Measurements from ENCODE around the gene BANF1. TPM values are rescaled to one million over a fixed set of nuclear protein-coding genes. Genes with fewer than 3 reads are reported as not detected.

BANF1 gene
- total and polyA plus RNA-seq, 10 of the 15 experiments (the other 5 are each of a cell fraction or from before 2014, with no cell fraction given), result 99.0 to 574 (median 297) TPM

- TF ChIP-seq E2F8 (IDR thresholded peaks at IDR 0.05; ENCODE audit: low read depth, partially characterized antibody) (no peak), ZNF217 (IDR thresholded peaks at IDR 0.05) (no peak)
Measured at GRCh38 chr11:65992056-65992455, 10.2 kb upstream of the BANF1 start (continued).

- peaks cover 17 to 25% of the 10 kb centered on the region in 2 experiments for H3K36me3 ChIP-seq (ENCODE audit: control insufficient read depth in 2 of 2, insufficient read depth in 2 of 2, low read length in 1 of 2)
- no peak overlapping the region for H3K27ac ChIP-seq (ENCODE audit: control insufficient read depth, insufficient read depth)
- CTCF ChIA-PET, result interaction anchor here (0.6 kb wide), 1 partner anchor 47 kb away, joined by 3 read pairs; no protein-coding TSS in a partner anchor
- RAD21 ChIA-PET (ENCODE audit: unreplicated experiment), result interaction anchor here (0.7 kb wide), 1 partner anchor 285 kb away, joined by 3 read pairs; no protein-coding TSS in a partner anchor
- in situ Hi-C loops (cut with MboI) (no loop called here), intact Hi-C loops (cut with micrococcal nuclease; ENCODE audit: unreplicated experiment) (no loop called here)
- no peak overlapping the region for H3K9ac ChIP-seq (ENCODE audit: control insufficient read depth, insufficient read depth, low read length)
- no peak for ATAC-seq
- H3K9me3 ChIP-seq (replicated peaks; ENCODE audit: control insufficient read depth, insufficient read depth, low read length), result no peaks in the 10 kb centered on the region
- SMC1A ChIA-PET (ENCODE audit: uncharacterized antibody, unreplicated experiment), result no interaction called here
- no TSS peak for BruUV-seq (replicated peaks)
- TF ChIP-seq SIX5 (IDR thresholded peaks at IDR 0.05; ENCODE audit: low read depth, low read length, severe bottlenecking), result no peak
- TF ChIP-seq MAX (IDR thresholded peaks at IDR 0.05; ENCODE audit: low read depth, low read length), result no peak
- TF ChIP-seq BCL3 (IDR thresholded peaks at IDR 0.05; ENCODE audit: borderline replicate concordance, insufficient read depth, low read depth, low read length, poor library complexity, severe bottlenecking), result no peak
- TF ChIP-seq DPF2 (IDR thresholded peaks at IDR 0.05), result no peak
- TF ChIP-seq TAF1 (IDR thresholded peaks at IDR 0.05; ENCODE audit: borderline replicate concordance, low read depth, low read length), result no peak
- no peak for TF ChIP-seq ESRRA (IDR thresholded peaks at IDR 0.05; ENCODE audit: low read length)
- TF ChIP-seq TCF12 (IDR thresholded peaks at IDR 0.05; ENCODE audit: low read depth, low read length), result no peak
- no peak for TF ChIP-seq NFXL1 (IDR thresholded peaks at IDR 0.05; ENCODE audit: borderline replicate concordance)
- H3K27me3 ChIP-seq (replicated peaks in 1 of 2; ENCODE audit: control insufficient read depth in 2 of 2, insufficient read depth in 2 of 2, low read length in 1 of 2), result no peaks in the 10 kb centered on the region
- H4K20me1 ChIP-seq (ENCODE audit: control insufficient read depth, insufficient read depth), result no peaks in the 10 kb centered on the region
- POLR2A ChIA-PET, result interaction anchor here (0.6 to 0.7 kb wide), 2 partner anchors 13 to 61 kb away, joined by 3 to 4 read pairs; no protein-coding TSS in a partner anchor
- H3K4me3 ChIP-seq, result no peak overlapping the region
- no peak overlapping the region for H2AFZ ChIP-seq (ENCODE audit: control insufficient read depth, low read depth, low read length)
- peaks cover 3% of the 10 kb centered on the region for H3K4me1 ChIP-seq (ENCODE audit: control insufficient read depth, insufficient read depth, low read length)
- DNase-seq (ENCODE audit: low read depth, low spot score), result no peak
- H3K79me2 ChIP-seq (ENCODE audit: control insufficient read depth, insufficient read depth, low read length), result peaks cover 20% of the 10 kb centered on the region
- 100% methylated on average over 2 of the region's 2 CpGs for WGBS (ENCODE audit: insufficient coverage, insufficient replicate concordance, low lambda C conversion rate, missing lambda C conversion rate)
- H3K4me2 ChIP-seq (ENCODE audit: control insufficient read depth, insufficient read depth), result no peak overlapping the region
- no peak for FAIRE-seq
Measured at GRCh38 chr11:65997286-65997685, 5.0 kb upstream of the BANF1 start.
